GM21619 (cell line): ENCODE results near the gene NHERF2.
"Not testable (repeated sequence)": the region's sequence is repeated elsewhere in the genome, so short reads cannot be mapped to it uniquely, and the experiment has no call there.

Source experiments
- ATAC-seq: cut with Tn5 transposase; IDR thresholded peaks from one replicate; pipeline ENCODE4 v1.9.1; 2021; ENCODE audit not compliant: unreplicated experiment

Gene NHERF2

GRCh38 chr16:2005646-2006045, 21.1 kb upstream of the NHERF2 start:
- ATAC-seq = no peak

- ATAC-seq = no peak
Observed at GRCh38 chr16:2006317-2006716, 20.4 kb upstream of the NHERF2 start.

- ATAC-seq = no peak
Observed at GRCh38 chr16:2007081-2007836, 19.4 kb upstream of the NHERF2 start.

- no peak for ATAC-seq
Observed at GRCh38 chr16:2008009-2008526, 18.6 kb upstream of the NHERF2 start.

GRCh38 chr16:2008631-2009163, 18.0 kb upstream of the NHERF2 start:
- peak; percentile 1 for ATAC-seq

GRCh38 chr16:2009164-2009711, 17.5 kb upstream of the NHERF2 start:
- ATAC-seq = peak; percentile 25

GRCh38 chr16:2009791-2010510, 16.8 kb upstream of the NHERF2 start, which contains the start of gene ZNF598:
Gene ZNF598, minus strand, starts transcription at chr16:2009821.
- ATAC-seq = peak; percentile 78

- ATAC-seq = not testable (repeated sequence)
Observed at GRCh38 chr16:2011726-2012125, 15.0 kb upstream of the NHERF2 start.

GRCh38 chr16:2013527-2013926, 13.2 kb upstream of the NHERF2 start:
- ATAC-seq = no peak

- no peak for ATAC-seq
Observed at GRCh38 chr16:2015117-2015946, 11.4 kb upstream of the NHERF2 start.

GRCh38 chr16:2015947-2016208, 10.8 kb upstream of the NHERF2 start:
- no peak for ATAC-seq

- ATAC-seq = no peak
Observed at GRCh38 chr16:2016407-2016922, 10.2 kb upstream of the NHERF2 start.

- ATAC-seq = no peak
Observed at GRCh38 chr16:2019518-2019920, 7.2 kb upstream of the NHERF2 start, which contains the start of gene NPW. Gene NPW, plus strand, starts transcription at chr16:2019785.

- ATAC-seq = no peak
Observed at GRCh38 chr16:2019921-2020831, 6.5 kb upstream of the NHERF2 start.

GRCh38 chr16:2022723-2023091, 4.0 kb upstream of the NHERF2 start:
- ATAC-seq = no peak

GRCh38 chr16:2023092-2024031, 3.3 kb upstream of the NHERF2 start:
- peak; percentile 75 for ATAC-seq

GRCh38 chr16:2024032-2024420, 2.7 kb upstream of the NHERF2 start:
- no peak for ATAC-seq

- ATAC-seq = no peak
Observed at GRCh38 chr16:2025251-2025650, 1.5 kb upstream of the NHERF2 start.
